Right atrium auricular region (tissue), 2 donors: ENCODE results near the gene PDE4B. TPM values are rescaled to one million over a fixed set of nuclear protein-coding genes. Genes with fewer than 3 reads are reported as not detected.

Experiments
- DNase-seq: peaks from one replicate; pipeline ENCODE4 v3.0.0-alpha.2; 2019; ENCODE audit warnings: low spot score
- H3K27ac ChIP-seq, 2 donors: fragments of 200-600 bp; sonication (generic); 1 replicate in 1 of 2; 2 replicates in 1 of 2; pipeline ENCODE4 v1.5.1; 2016 to 2019
- H3K27me3 ChIP-seq, 2 donors: fragments of 200-600 bp; sonication (generic); one replicate each; pipeline versions ENCODE4 v1.5.1 to v1.6.0; 2017 to 2019
- H3K36me3 ChIP-seq: fragments of 200-600 bp; sonication (generic); one replicate; pipeline ENCODE4 v1.5.1; 2016
- H3K4me1 ChIP-seq, 2 donors: fragments of 200-600 bp; sonication (generic); one replicate each; pipeline versions ENCODE4 v1.5.1 to v1.6.0; 2017 to 2019
- H3K4me3 ChIP-seq, 2 donors: fragments of 200-600 bp; sonication (generic); 1 replicate in 1 of 2; 2 replicates in 1 of 2; pipeline ENCODE4 v1.5.1; 2017 to 2019; ENCODE audit warnings: mild to moderate bottlenecking in 1 of 2, moderate library complexity in 1 of 2
- H3K9me3 ChIP-seq, 2 donors: fragments of 200-600 bp; sonication (generic); one replicate each; pipeline ENCODE4 v1.5.1; 2019
- total RNA-seq, 2 donors: library from RNA; depleted of rRNA; stranded (reverse); fragments of >200 nt; gene quantifications; one replicate each; pipeline ENCODE4 v1.1.0, GENCODE V29; 2016
- TF ChIP-seq, protein P1 (sequence below), 2 donors: fragments of 200-600 bp; sonication (generic); IDR thresholded peaks; one replicate each; pipeline ENCODE4 v1.5.1; 2019; ENCODE audit warnings: antibody characterized with exemption in 2 of 2

Gene PDE4B
- total RNA-seq, 2 donors from 2014 or later = 16.0 to 27.7 TPM

DNA sequence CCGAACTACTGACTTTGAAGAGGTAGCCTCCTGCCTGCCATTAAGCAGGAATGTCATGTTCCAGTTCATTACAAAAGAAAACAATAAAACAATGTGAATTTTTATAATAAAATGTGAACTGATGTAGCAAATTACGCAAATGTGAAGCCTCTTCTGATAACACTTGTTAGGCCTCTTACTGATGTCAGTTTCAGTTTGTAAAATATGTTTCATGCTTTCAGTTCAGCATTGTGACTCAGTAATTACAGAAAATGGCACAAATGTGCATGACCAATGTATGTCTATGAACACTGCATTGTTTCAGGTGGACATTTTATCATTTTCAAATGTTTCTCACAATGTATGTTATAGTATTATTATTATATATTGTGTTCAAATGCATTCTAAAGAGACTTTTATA, 581.5 kb downstream of the PDE4B start:
- H3K4me1 ChIP-seq = peaks cover 0 to 53% of the 10 kb centered on the region in 2 donors
- no peaks in the 10 kb centered on the region for H3K27me3 ChIP-seq

DNA sequence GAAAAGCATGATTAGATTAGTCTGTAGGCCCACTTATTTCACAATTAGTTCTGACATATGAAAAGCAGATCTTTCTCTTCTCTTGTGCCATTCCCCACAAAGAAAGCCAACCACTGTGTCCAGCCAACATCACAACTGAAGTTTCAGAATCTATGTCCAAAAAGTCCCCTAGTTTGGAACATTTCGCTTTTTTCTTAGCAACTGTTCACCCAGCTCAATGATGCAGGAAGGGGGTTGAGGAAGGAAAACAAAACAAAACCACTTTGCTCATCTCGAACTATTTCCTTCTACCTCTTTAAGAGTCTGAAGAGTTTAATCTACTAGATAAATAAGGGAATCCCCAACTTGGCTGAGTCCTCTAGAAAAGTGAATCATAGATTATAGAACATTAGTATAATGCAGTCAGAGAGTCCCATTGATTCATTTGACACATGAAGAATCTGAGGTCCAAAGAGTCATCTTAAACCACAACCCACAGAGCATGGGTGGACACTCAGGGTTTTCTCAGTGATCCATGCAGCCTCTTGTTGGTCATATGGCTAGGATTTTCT, 581.9 kb downstream of the PDE4B start:
- TF ChIP-seq, protein P1, sequence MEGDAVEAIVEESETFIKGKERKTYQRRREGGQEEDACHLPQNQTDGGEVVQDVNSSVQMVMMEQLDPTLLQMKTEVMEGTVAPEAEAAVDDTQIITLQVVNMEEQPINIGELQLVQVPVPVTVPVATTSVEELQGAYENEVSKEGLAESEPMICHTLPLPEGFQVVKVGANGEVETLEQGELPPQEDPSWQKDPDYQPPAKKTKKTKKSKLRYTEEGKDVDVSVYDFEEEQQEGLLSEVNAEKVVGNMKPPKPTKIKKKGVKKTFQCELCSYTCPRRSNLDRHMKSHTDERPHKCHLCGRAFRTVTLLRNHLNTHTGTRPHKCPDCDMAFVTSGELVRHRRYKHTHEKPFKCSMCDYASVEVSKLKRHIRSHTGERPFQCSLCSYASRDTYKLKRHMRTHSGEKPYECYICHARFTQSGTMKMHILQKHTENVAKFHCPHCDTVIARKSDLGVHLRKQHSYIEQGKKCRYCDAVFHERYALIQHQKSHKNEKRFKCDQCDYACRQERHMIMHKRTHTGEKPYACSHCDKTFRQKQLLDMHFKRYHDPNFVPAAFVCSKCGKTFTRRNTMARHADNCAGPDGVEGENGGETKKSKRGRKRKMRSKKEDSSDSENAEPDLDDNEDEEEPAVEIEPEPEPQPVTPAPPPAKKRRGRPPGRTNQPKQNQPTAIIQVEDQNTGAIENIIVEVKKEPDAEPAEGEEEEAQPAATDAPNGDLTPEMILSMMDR (IDR thresholded peaks at IDR 0.05) = no peak
- H3K36me3 ChIP-seq = peaks cover 18% of the 10 kb centered on the region
- H3K27ac ChIP-seq = peak overlapping the region; percentile 18 to 71
- peaks cover 0 to 53% of the 10 kb centered on the region in 2 donors for H3K4me1 ChIP-seq
- no peaks in the 10 kb centered on the region for H3K9me3 ChIP-seq
- DNase-seq = no peak
- no peaks in the 10 kb centered on the region for H3K27me3 ChIP-seq
- no peak overlapping the region for H3K4me3 ChIP-seq

More for the DNA sequence above, 581.5 kb downstream of the PDE4B start:
- H3K36me3 ChIP-seq = peaks cover 22% of the 10 kb centered on the region
- DNase-seq = no peak
- TF ChIP-seq, protein P1 (IDR thresholded peaks at IDR 0.05) = no peak
- no peaks in the 10 kb centered on the region for H3K9me3 ChIP-seq
- H3K4me3 ChIP-seq = no peak overlapping the region
- H3K27ac ChIP-seq = peak overlapping the region; percentile 31 to 71

DNA sequence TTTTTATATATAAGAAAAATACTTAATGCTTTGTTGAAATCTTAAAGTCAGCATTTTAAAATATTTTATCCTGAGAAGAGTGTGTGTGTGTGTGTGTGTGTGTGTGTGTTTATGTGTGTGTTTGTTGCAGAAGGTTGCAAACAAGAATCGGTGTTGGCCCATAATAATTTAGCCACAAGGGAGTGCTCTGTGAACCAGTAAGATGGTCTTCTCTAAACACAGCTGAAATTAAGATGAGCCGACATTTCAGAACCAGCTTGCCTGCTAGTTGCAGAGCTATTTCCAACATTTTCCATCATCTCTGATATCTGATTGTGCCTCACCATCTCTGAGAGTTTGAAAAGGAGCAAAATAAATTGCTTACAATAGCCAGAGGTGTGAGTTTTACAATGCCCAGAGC, 582.4 kb downstream of the PDE4B start:
- Histone ChIP-seq H3K36me3 (peaks cover 13% of the 10 kb centered on the region), H3K27me3 (no peaks in the 10 kb centered on the region), H3K4me3 (no peak overlapping the region), H3K27ac (peak overlapping the region; percentile 18 to 71), H3K9me3 (no peaks in the 10 kb centered on the region), H3K4me1 (peaks cover 0 to 52% of the 10 kb centered on the region in 2 donors)
- no peak for DNase-seq
- TF ChIP-seq, protein P1 (IDR thresholded peaks at IDR 0.05) = no peak

DNA sequence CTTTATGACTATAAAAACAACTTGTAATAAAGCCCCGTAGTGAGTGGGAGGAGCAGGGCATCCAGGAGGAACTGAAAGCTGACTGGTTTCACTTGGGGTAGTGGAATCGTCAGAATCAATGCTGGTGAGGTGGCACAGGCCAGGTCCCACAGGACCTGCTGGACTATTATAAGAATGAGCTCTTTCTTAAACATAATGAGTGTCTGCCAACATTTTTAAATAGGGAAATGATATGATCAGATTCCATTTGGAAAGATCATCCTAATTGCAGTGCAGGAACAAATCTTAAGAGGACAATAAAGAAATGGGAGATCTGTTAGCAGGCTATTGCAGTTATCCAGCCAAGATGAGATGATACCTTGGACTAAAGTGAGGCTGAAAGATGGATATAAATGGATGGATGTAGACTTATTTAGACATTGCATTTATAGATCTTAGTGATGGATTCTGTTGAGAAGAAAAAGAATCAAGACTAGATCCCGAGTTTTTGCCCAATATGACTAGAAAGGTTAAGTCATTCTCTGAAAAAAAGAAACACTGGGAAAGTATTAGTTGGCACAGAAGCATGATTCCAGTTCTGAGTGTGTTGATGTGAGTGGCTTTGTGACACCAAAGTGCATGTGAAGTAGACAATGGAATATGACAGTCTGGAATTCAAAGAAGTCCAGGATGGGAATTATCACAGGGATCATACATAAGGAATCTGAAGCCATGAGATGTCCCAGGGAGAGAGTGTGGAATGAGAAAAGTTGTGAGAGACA, 587.9 kb downstream of the PDE4B start:
- Histone ChIP-seq H3K36me3 (no peaks in the 10 kb centered on the region), H3K27ac (no peak overlapping the region), H3K4me1 (peaks cover 0 to 2% of the 10 kb centered on the region in 2 donors), H3K4me3 (no peak overlapping the region), H3K27me3 (no peaks in the 10 kb centered on the region), H3K9me3 (no peaks in the 10 kb centered on the region)
- TF ChIP-seq, protein P1 (IDR thresholded peaks at IDR 0.05) = no peak
- DNase-seq = no peak

DNA sequence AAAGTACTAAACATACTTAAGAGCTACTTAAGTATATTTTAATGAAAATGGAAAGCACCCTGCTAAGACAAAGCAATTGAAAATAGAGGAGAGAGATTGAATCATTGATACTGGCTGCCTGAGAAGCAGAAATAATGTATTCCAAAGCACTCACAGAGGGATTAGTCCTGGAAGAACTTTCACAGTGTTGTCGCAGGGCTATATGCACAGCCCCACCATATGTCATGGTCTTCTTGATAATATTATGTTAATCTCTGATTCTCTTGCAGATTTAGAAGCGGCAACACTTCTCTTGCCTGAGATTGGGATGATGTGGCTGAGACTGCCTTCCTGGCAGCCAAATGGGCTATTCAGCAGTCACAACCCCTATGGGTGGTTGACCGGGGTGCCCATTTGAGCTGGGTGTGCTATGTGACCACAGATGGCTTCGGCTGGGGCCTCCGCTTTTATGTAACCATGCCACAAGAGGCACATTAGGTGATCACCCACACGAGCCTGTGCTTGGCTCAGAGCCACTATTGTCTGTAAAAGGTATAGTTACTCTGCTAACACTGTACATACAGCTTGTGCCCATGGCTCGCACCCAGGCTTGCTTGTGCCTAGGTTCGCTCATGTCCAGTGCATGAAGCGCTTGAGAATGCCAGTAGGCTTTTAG, 589.1 kb downstream of the PDE4B start:
- Histone ChIP-seq H3K9me3 (peaks cover 0 to 5% of the 10 kb centered on the region in 2 donors), H3K27me3 (no peaks in the 10 kb centered on the region), H3K4me1 (no peaks in the 10 kb centered on the region), H3K36me3 (no peaks in the 10 kb centered on the region), H3K27ac (no peak overlapping the region), H3K4me3 (no peak overlapping the region)
- TF ChIP-seq, protein P1 (IDR thresholded peaks at IDR 0.05) = no peak
- DNase-seq = no peak
